SK-N-SH (cell line): ENCODE measurements around the gene TNS4. TPM values are rescaled to one million over a fixed set of nuclear protein-coding genes. Genes with fewer than 3 reads are reported as not detected.

ENCODE experiments used
- CTCF ChIA-PET: fragments of 300-600, 350-600 bp; formaldehyde crosslinking; extraction: SDS; loops from one replicate; lab custom pipeline; 2021; lab: Yijun Ruan, JAX
- POLR2A ChIA-PET: fragments of 350-600 bp; sonication (Branson Sonifier 250); formaldehyde crosslinking; extraction: SDS; loops from one replicate; lab custom pipeline; 2020; ENCODE audit warnings: antibody characterized with exemption, inconsistent platforms; lab: Yijun Ruan, JAX
- DNase-seq: peaks from one replicate; pipeline ENCODE4 v3.0.0; 2012
- H2AFZ ChIP-seq: fragments of 200-600 bp; sonication (generic); 2 replicates; pipeline ENCODE4 v1.8.1; 2016; ENCODE audit warnings: antibody characterized with exemption, mild to moderate bottlenecking, low read depth
- H3F3A ChIP-seq: fragments of 200-600 bp; sonication (generic); replicated peaks from 2 replicates; pipeline ENCODE3; 2016; ENCODE audit warnings: antibody characterized with exemption, mild to moderate bottlenecking; ENCODE audit not compliant: insufficient read depth
- H3K27ac ChIP-seq, 2 experiments: fragments of 200-500 bp in 1 of 2; fragments of 200-600 bp in 1 of 2; sonication (Bioruptor generic) in 1 of 2; sonication (generic), shearing (Covaris generic) in 1 of 2; 2 replicates each; pipeline versions ENCODE4 v1.5.1 to v1.6.1; 2014 to 2016; ENCODE audit warnings: low read depth in 2 of 2, inconsistent platforms in 1 of 2, low read length in 1 of 2, mild to moderate bottlenecking in 1 of 2, mixed read lengths in 1 of 2
- H3K27me3 ChIP-seq: fragments of 200-600 bp; sonication (generic), shearing (Covaris generic); 2 replicates; pipeline ENCODE4 v1.6.1; 2016; ENCODE audit warnings: mixed run types; ENCODE audit not compliant: insufficient read depth
- H3K36me3 ChIP-seq, 2 experiments: fragments of 200-500 bp in 1 of 2; fragments of 200-600 bp in 1 of 2; sonication (Bioruptor generic) in 1 of 2; sonication (generic) in 1 of 2; replicated peaks in 1 of 2; 2 replicates each; pipeline versions ENCODE3 to v1.5.1; 2014 to 2016; ENCODE audit warnings: low read length in 1 of 2, mild to moderate bottlenecking in 1 of 2; ENCODE audit not compliant: insufficient read depth in 2 of 2, control insufficient read depth in 1 of 2
- H3K4me1 ChIP-seq, 2 experiments: fragments of 200-500 bp in 1 of 2; fragments of 200-600 bp in 1 of 2; sonication (Bioruptor generic) in 1 of 2; sonication (generic), shearing (Covaris generic) in 1 of 2; 2 replicates each; pipeline versions ENCODE4 v1.5.1 to v1.6.1; 2014 to 2016; ENCODE audit warnings: low read depth in 1 of 2, low read length in 1 of 2, mixed run types in 1 of 2; ENCODE audit not compliant: insufficient read depth in 2 of 2, control insufficient read depth in 1 of 2
- H3K4me2 ChIP-seq: fragments of 200-600 bp; sonication (generic), shearing (Covaris generic); 2 replicates; pipeline ENCODE4 v1.6.1; 2017; ENCODE audit warnings: mixed run types
- H3K4me3 ChIP-seq, 2 experiments: fragments of 200-500 bp in 1 of 2; fragments of 200-600 bp in 1 of 2; sonication (Bioruptor generic) in 1 of 2; sonication (generic), shearing (Covaris generic) in 1 of 2; 2 replicates each; pipeline versions ENCODE4 v1.5.1 to v1.8.1; 2014 to 2016; ENCODE audit warnings: low read depth in 2 of 2, inconsistent platforms in 1 of 2, low read length in 1 of 2, mild to moderate bottlenecking in 1 of 2, mixed read lengths in 1 of 2, moderate library complexity in 1 of 2
- H3K79me2 ChIP-seq: fragments of 200-600 bp; sonication (generic); 2 replicates; pipeline ENCODE4 v1.8.1; 2017; ENCODE audit warnings: mild to moderate bottlenecking; ENCODE audit not compliant: insufficient read depth
- H3K9ac ChIP-seq: fragments of 200-600 bp; sonication (generic); 2 replicates; pipeline ENCODE4 v1.6.1; 2017; ENCODE audit warnings: mixed run types
- H3K9me2 ChIP-seq: fragments of 200-600 bp; sonication (generic); 2 replicates; pipeline ENCODE4 v1.6.1; 2017; ENCODE audit warnings: mixed run types
- H3K9me3 ChIP-seq: fragments of 200-600 bp; sonication (generic); 2 replicates; pipeline ENCODE4 v1.6.1; 2017; ENCODE audit warnings: mixed run types, mild to moderate bottlenecking, moderate library complexity
- H4K20me1 ChIP-seq: fragments of 200-600 bp; sonication (generic); 2 replicates; pipeline ENCODE4 v1.6.1; 2017; ENCODE audit warnings: mild to moderate bottlenecking, mixed run types; ENCODE audit not compliant: insufficient read depth
- FOSL2 ChIP-seq: IDR thresholded peaks from 2 replicates; pipeline ENCODE4 v1.4.0; 2012; ENCODE audit warnings: low read depth, mild to moderate bottlenecking, moderate library complexity, borderline replicate concordance
- GABPA ChIP-seq: IDR thresholded peaks from 2 replicates; pipeline ENCODE4 v1.4.0; 2012; ENCODE audit warnings: low read depth, mild to moderate bottlenecking
- GATA2 ChIP-seq: sonication (generic); formaldehyde crosslinking; IDR thresholded peaks from 2 replicates; pipeline ENCODE4 v1.5.0; 2020; ENCODE audit warnings: mild to moderate bottlenecking, missing genetic modification reagents
- JUND ChIP-seq: IDR thresholded peaks from 2 replicates; pipeline ENCODE4 v1.4.0; 2012
- NFIC ChIP-seq: IDR thresholded peaks from 2 replicates; pipeline ENCODE4 v1.4.0; 2012; ENCODE audit warnings: borderline replicate concordance
- RFX5 ChIP-seq: IDR thresholded peaks from 2 replicates; pipeline ENCODE4 v1.6.1; 2012; ENCODE audit warnings: mild to moderate bottlenecking, improper control_type of control experiment, low read length
- SMC3 ChIP-seq: IDR thresholded peaks from 2 replicates; pipeline ENCODE4 v1.6.1; 2012; ENCODE audit warnings: low read depth, low read length, improper control_type of control experiment
- TAF1 ChIP-seq: IDR thresholded peaks from 2 replicates; pipeline ENCODE4 v1.6.1; 2012; ENCODE audit warnings: low read depth, mild to moderate bottlenecking, low read length, moderate library complexity, borderline replicate concordance
- WGBS: methylation state at CpG from one replicate; pipeline ENCODE4 v1.1.6; 2017; ENCODE audit warnings: low lambda C conversion rate; 5-methylcytosine and 5-hydroxymethylcytosine counted together
- polyA plus RNA-seq, 3 experiments: library from polyadenylated mRNA; depleted of rRNA; stranded (reverse); fragments of >200 nt; gene quantifications; 2 replicates each; pipeline ENCODE4 v1.2.3, GENCODE V29; 2012
- TF ChIP-seq, protein P1 (sequence below): fragments of 150-350 bp; IDR thresholded peaks from 2 replicates; pipeline ENCODE4 v1.6.1; 2017; ENCODE audit warnings: antibody characterized with exemption, low read length, low read depth, borderline replicate concordance
- TF ChIP-seq, protein P2 (sequence below): fragments of 200-600 bp; sonication (generic); IDR thresholded peaks from 2 replicates; pipeline ENCODE4 v1.6.1; 2017; ENCODE audit warnings: antibody characterized with exemption, mild to moderate bottlenecking, moderate library complexity
- TF ChIP-seq, protein P3 (sequence below): IDR thresholded peaks from 2 replicates; pipeline ENCODE4 v1.4.0; 2012; ENCODE audit warnings: low read depth

The TNS4 gene
- polyA plus RNA-seq, 1 of the 3 experiments (the other 2 are of a cell fraction): not detected

DNA sequence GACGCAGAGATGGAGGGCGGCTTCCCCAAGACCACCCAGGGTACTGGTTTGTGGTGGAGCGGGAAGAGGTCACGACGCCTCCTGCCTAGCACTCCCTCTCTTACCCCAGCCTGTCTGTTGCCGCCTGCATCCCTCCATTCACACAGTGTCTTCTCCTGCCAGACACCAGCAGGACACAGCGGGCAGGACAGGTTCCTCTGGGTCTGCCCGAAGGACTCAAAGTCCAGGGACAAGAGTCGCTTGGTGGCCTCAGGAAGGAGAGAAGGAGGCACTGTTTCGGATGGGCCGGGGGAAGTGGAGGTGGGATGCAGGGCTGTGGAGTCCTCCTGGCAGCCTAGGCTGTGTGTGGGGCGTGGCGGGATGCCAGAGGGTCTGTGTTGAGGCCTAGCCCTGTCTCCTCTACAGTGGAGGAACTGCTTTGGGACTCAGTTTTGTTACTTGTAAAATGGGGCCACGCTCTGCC is 19.6 kb upstream of the TNS4 start:
- CTCF ChIA-PET: interaction anchor here (1.7 to 4.5 kb wide), 2 partner anchors 12 to 44 kb away, joined by 6 to 21 read pairs; no protein-coding TSS in a partner anchor
- POLR2A ChIA-PET: no interaction called here
- peaks cover 7 to 16% of the 10 kb centered on the region in 2 experiments; a peak in 3 of 4 replicates for H3K4me1 ChIP-seq

DNA sequence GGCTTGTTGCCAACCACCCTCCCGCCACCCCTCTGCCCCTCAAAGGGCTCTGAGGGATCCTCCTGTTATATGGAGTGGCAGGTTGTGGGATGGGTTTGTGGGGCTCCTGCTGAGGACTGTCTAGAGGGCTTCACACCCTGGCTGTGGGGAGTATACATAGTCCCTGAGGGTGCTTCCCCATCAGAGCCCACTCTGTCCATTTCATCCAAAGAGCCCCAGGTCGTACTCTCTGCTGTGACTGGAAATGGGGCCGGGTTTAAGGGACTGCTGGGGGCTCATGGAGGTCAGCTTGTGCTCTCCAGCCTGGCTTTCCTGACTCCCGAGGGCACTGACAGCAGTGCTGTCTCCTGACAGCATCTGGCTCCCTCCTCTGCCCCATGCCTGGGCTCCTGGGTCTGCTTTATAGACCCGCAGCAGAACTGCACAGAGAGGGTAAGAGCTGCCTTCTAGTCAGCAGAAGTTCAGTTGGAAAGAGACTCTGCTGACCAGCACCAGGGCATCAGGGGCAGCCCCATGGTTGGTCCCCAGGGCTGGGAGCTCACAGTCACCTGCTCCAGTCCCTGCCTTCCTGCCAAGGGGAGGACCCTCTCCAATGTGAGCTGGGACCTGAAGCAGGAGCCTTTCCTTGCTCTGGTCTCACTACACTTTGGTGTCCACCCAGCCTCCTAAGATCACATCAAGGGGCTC is 17.8 kb upstream of the TNS4 start:
- Histone ChIP-seq H2AFZ (no peak overlapping the region), H4K20me1 (no peaks in the 10 kb centered on the region)
- TF ChIP-seq TAF1 (no peak), JUND (no peak), RFX5 (no peak), GATA2 (CRISPR knock-in tag) (no peak), FOSL2 (no peak), GABPA (no peak), SMC3 (no peak)
- TF ChIP-seq, protein P1, sequence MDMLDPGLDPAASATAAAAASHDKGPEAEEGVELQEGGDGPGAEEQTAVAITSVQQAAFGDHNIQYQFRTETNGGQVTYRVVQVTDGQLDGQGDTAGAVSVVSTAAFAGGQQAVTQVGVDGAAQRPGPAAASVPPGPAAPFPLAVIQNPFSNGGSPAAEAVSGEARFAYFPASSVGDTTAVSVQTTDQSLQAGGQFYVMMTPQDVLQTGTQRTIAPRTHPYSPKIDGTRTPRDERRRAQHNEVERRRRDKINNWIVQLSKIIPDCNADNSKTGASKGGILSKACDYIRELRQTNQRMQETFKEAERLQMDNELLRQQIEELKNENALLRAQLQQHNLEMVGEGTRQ: no peak
- TF ChIP-seq, protein P2, sequence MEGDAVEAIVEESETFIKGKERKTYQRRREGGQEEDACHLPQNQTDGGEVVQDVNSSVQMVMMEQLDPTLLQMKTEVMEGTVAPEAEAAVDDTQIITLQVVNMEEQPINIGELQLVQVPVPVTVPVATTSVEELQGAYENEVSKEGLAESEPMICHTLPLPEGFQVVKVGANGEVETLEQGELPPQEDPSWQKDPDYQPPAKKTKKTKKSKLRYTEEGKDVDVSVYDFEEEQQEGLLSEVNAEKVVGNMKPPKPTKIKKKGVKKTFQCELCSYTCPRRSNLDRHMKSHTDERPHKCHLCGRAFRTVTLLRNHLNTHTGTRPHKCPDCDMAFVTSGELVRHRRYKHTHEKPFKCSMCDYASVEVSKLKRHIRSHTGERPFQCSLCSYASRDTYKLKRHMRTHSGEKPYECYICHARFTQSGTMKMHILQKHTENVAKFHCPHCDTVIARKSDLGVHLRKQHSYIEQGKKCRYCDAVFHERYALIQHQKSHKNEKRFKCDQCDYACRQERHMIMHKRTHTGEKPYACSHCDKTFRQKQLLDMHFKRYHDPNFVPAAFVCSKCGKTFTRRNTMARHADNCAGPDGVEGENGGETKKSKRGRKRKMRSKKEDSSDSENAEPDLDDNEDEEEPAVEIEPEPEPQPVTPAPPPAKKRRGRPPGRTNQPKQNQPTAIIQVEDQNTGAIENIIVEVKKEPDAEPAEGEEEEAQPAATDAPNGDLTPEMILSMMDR: no peak
- TF ChIP-seq, all 33 proteins: peak for 0
- ChIA-PET POLR2A (no interaction called here), CTCF (interaction anchor here (1.1 to 1.5 kb wide), 3 partner anchors 9 to 44 kb away, joined by 3 to 4 read pairs (median 3); no protein-coding TSS in a partner anchor)
- Histone ChIP-seq H3K4me2 (no peak overlapping the region), H3K4me1 (peaks cover 7 to 16% of the 10 kb centered on the region in 2 experiments; a peak in 3 of 4 replicates), H3K27me3 (no peaks in the 10 kb centered on the region), H3K4me3 (no peak overlapping the region), H3K79me2 (no peaks in the 10 kb centered on the region), H3K9me2 (no peaks in the 10 kb centered on the region), H3K36me3 (no peaks in the 10 kb centered on the region), H3K27ac (no peak overlapping the region), H3F3A (peaks cover 22% of the 10 kb centered on the region), H3K9me3 (no peaks in the 10 kb centered on the region), H3K9ac (no peak overlapping the region)
- WGBS: 78% methylated on average over 5 of the region's 5 CpGs
- no peak for DNase-seq

More for the DNA sequence above, 19.6 kb upstream of the TNS4 start:
- no peak overlapping the region for H3K9ac ChIP-seq
- peak overlapping the region; percentile 27; the same call in 1 of the 2 replicates for H3K4me2 ChIP-seq
- no peaks in the 10 kb centered on the region for H4K20me1 ChIP-seq
- no peak for TF ChIP-seq NFIC
- TF ChIP-seq, protein P3, sequence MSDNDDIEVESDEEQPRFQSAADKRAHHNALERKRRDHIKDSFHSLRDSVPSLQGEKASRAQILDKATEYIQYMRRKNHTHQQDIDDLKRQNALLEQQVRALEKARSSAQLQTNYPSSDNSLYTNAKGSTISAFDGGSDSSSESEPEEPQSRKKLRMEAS: no peak
- TF ChIP-seq, all 33 proteins: peak for 0
- peak overlapping the region; percentile 72; the same call in 1 of the 2 replicates for H2AFZ ChIP-seq
- H3K9me3 ChIP-seq: 0 out of 2 replicates have a peak, but pooled peaks cover 6% of the 10 kb centered on the region
- H3K79me2 ChIP-seq: no peaks in the 10 kb centered on the region
- H3K27ac ChIP-seq: peak overlapping the region in 1 of 2 experiments; percentile 45; a peak in 2 of 4 replicates
- no peaks in the 10 kb centered on the region for H3K9me2 ChIP-seq
- DNase-seq: no peak
- H3K4me3 ChIP-seq: no peak overlapping the region
- no peaks in the 10 kb centered on the region for H3K27me3 ChIP-seq
- H3F3A ChIP-seq: peaks cover 33% of the 10 kb centered on the region
- WGBS: 96% methylated on average over 12 of the region's 14 CpGs
- no peaks in the 10 kb centered on the region for H3K36me3 ChIP-seq
